ENCODE results near the gene APBB1IP. TPM values are rescaled to one million over a fixed set of nuclear protein-coding genes. Genes with fewer than 3 reads are reported as not detected.
A peak's percentile ranks its signal among the peaks of the same experiment; 100 is the strongest.

The APBB1IP gene
- total RNA-seq, 1 donor from 2014 or later, result not detected

DNA sequence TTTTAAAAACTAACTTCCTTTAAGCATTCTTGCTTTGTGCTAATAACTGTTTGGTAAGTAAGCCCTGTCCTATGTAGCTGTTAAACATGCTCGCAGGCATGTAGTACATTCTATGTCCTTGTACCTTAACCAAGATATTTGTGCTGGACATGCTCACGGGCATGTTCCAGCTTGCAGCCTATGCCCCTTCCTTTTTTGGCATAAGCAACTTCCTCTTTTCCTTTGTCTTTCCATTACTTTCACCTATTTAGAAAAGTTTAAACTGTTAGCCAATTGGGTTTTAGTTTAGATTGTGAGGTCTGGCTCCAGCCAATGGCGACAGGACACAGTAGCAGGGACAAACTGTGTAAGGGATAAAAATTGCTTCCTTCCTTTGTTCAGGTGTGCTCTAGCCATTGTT lies 14.4 kb upstream of the APBB1IP start:
- DNase-seq (ENCODE audit: low spot score), result no peak
- H3K27me3 Mint-ChIP-seq (ENCODE audit: insufficient read depth, low read depth), result peaks cover 9% of the 10 kb centered on the region
- no peaks in the 10 kb centered on the region for H3K9me3 Mint-ChIP-seq

GRCh38 chr10:26430641-26431163 lies 7.4 kb upstream of the APBB1IP start:
- H3K9me3 Mint-ChIP-seq, result no peaks in the 10 kb centered on the region
- no peaks in the 10 kb centered on the region for H3K9me3 ChIP-seq (ENCODE audit: low read depth)
- no peaks in the 10 kb centered on the region for H3K79me2 ChIP-seq (ENCODE audit: low read depth)
- no peak overlapping the region for H3K27ac ChIP-seq
- H3K27ac Mint-ChIP-seq, result no peak overlapping the region
- H3K4me3 ChIP-seq, result no peak overlapping the region
- H3K4me1 ChIP-seq, result no peaks in the 10 kb centered on the region
- H3K4me3 Mint-ChIP-seq, result no peak overlapping the region
- no peak for TF ChIP-seq EZH2phosphoT487 (IDR thresholded peaks at IDR 0.05)
- TF ChIP-seq CTCF (IDR thresholded peaks at IDR 0.05), result no peak
- TF ChIP-seq EZH2 (IDR thresholded peaks at IDR 0.05), result no peak
- no peak overlapping the region for H3K9ac ChIP-seq
- H3K4me1 Mint-ChIP-seq, result no peaks in the 10 kb centered on the region
- DNase-seq (ENCODE audit: low spot score), result no peak
- peaks cover 3% of the 10 kb centered on the region for H3K27me3 Mint-ChIP-seq (ENCODE audit: insufficient read depth, low read depth)
- H2AFZ ChIP-seq (replicated peaks), result no peak overlapping the region
- H3K27me3 ChIP-seq, result no peaks in the 10 kb centered on the region
- no peaks in the 10 kb centered on the region for H3F3A ChIP-seq (ENCODE audit: low read depth)
- H3K4me2 ChIP-seq, result no peak overlapping the region
- no peaks in the 10 kb centered on the region for H4K20me1 ChIP-seq (ENCODE audit: low read depth)
- no peaks in the 10 kb centered on the region for H3K36me3 Mint-ChIP-seq
- no peaks in the 10 kb centered on the region for H3K36me3 ChIP-seq

More for the DNA sequence above, 14.4 kb upstream of the APBB1IP start:
- H3K27ac ChIP-seq, result no peak overlapping the region
- no peaks in the 10 kb centered on the region for H4K20me1 ChIP-seq (ENCODE audit: low read depth)
- no peak overlapping the region for H3K4me3 ChIP-seq
- H3K9me3 ChIP-seq (ENCODE audit: low read depth), result no peaks in the 10 kb centered on the region
- Mint-ChIP-seq H3K4me1 (no peaks in the 10 kb centered on the region), H3K36me3 (no peaks in the 10 kb centered on the region), H3K4me3 (no peak overlapping the region), H3K27ac (no peak overlapping the region)
- no peaks in the 10 kb centered on the region for H3K36me3 ChIP-seq
- H3K27me3 ChIP-seq, result no peaks in the 10 kb centered on the region
- H3K79me2 ChIP-seq (ENCODE audit: low read depth), result no peaks in the 10 kb centered on the region
- H3F3A ChIP-seq (ENCODE audit: low read depth), result no peaks in the 10 kb centered on the region
- peak overlapping the region; percentile 34 for H2AFZ ChIP-seq (replicated peaks)
- H3K4me2 ChIP-seq, result no peak overlapping the region
- H3K4me1 ChIP-seq, result no peaks in the 10 kb centered on the region
- TF ChIP-seq EZH2 (IDR thresholded peaks at IDR 0.05), result no peak
- no peak for TF ChIP-seq EZH2phosphoT487 (IDR thresholded peaks at IDR 0.05)
- TF ChIP-seq CTCF (IDR thresholded peaks at IDR 0.05), result no peak
- H3K9ac ChIP-seq, result no peak overlapping the region

- TF ChIP-seq CTCF (IDR thresholded peaks at IDR 0.05), result no peak
- no peak for TF ChIP-seq EZH2phosphoT487 (IDR thresholded peaks at IDR 0.05)
- no peak for TF ChIP-seq EZH2 (IDR thresholded peaks at IDR 0.05)
- no peaks in the 10 kb centered on the region for H3F3A ChIP-seq (ENCODE audit: low read depth)
- no peaks in the 10 kb centered on the region for H3K9me3 Mint-ChIP-seq
- no peak overlapping the region for H3K4me2 ChIP-seq
- no peaks in the 10 kb centered on the region for H3K36me3 ChIP-seq
- no peaks in the 10 kb centered on the region for H3K4me1 Mint-ChIP-seq
- no peaks in the 10 kb centered on the region for H3K79me2 ChIP-seq (ENCODE audit: low read depth)
- no peaks in the 10 kb centered on the region for H3K4me1 ChIP-seq
- H3K27ac ChIP-seq, result no peak overlapping the region
- peaks cover 6% of the 10 kb centered on the region for H3K27me3 Mint-ChIP-seq (ENCODE audit: insufficient read depth, low read depth)
- H3K9me3 ChIP-seq (ENCODE audit: low read depth), result no peaks in the 10 kb centered on the region
- H3K9ac ChIP-seq, result no peak overlapping the region
- H3K4me3 ChIP-seq, result no peak overlapping the region
- H3K36me3 Mint-ChIP-seq, result no peaks in the 10 kb centered on the region
- no peak overlapping the region for H3K27ac Mint-ChIP-seq
- H4K20me1 ChIP-seq (ENCODE audit: low read depth), result no peaks in the 10 kb centered on the region
- no peak overlapping the region for H3K4me3 Mint-ChIP-seq
- no peak overlapping the region for H2AFZ ChIP-seq (replicated peaks)
- no peak for DNase-seq (ENCODE audit: low spot score)
- peaks cover 12% of the 10 kb centered on the region for H3K27me3 ChIP-seq
Observed at GRCh38 chr10:26432938-26433337, 5.2 kb upstream of the APBB1IP start.
